ENCODE results near the gene NDUFS2. TPM values are rescaled to one million over a fixed set of nuclear protein-coding genes. Genes with fewer than 3 reads are reported as not detected.

NDUFS2 gene
- total and polyA plus RNA-seq, 8 donors, result 26.7 to 56.8 (median 31.1) TPM

DNA sequence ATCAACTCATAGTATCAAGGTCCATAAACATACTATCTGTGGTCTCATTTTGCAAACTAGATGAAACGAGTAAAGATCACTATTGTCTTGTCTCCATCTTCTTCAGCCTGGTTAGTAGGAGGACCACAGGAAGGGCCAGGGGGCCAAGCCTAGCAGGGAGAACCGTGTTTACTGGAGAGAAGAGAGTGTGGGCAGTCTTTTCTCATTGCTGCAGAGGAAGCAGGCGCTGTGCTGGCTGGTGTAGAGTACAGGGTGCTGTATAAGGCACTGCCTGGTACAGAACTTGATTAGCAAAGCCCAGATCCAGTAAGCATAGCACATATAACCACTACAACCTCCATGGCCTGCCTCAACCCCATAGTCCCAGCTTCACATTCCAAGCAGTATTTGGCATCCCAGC, 14.9 kb upstream of the NDUFS2 start:
- H3K4me1 ChIP-seq, result no peaks in the 10 kb centered on the region
- TF ChIP-seq, protein P1, sequence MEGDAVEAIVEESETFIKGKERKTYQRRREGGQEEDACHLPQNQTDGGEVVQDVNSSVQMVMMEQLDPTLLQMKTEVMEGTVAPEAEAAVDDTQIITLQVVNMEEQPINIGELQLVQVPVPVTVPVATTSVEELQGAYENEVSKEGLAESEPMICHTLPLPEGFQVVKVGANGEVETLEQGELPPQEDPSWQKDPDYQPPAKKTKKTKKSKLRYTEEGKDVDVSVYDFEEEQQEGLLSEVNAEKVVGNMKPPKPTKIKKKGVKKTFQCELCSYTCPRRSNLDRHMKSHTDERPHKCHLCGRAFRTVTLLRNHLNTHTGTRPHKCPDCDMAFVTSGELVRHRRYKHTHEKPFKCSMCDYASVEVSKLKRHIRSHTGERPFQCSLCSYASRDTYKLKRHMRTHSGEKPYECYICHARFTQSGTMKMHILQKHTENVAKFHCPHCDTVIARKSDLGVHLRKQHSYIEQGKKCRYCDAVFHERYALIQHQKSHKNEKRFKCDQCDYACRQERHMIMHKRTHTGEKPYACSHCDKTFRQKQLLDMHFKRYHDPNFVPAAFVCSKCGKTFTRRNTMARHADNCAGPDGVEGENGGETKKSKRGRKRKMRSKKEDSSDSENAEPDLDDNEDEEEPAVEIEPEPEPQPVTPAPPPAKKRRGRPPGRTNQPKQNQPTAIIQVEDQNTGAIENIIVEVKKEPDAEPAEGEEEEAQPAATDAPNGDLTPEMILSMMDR (IDR thresholded peaks at IDR 0.05), result no peak
- no peaks in the 10 kb centered on the region for H3K27me3 ChIP-seq
- H3K9me3 ChIP-seq, result no peaks in the 10 kb centered on the region
- H3K4me3 ChIP-seq, result no peak overlapping the region
- no peak overlapping the region for H3K27ac ChIP-seq
- intact Hi-C loops (cut with DNase I), result no loop called here
- DNase-seq (no peak), ATAC-seq (no peak), FAIRE-seq (no peak)
- H3K36me3 ChIP-seq, result no peaks in the 10 kb centered on the region
- WGBS, 2 donors, result 67 to 71% methylated on average over 3 of the region's 3 CpGs

DNA sequence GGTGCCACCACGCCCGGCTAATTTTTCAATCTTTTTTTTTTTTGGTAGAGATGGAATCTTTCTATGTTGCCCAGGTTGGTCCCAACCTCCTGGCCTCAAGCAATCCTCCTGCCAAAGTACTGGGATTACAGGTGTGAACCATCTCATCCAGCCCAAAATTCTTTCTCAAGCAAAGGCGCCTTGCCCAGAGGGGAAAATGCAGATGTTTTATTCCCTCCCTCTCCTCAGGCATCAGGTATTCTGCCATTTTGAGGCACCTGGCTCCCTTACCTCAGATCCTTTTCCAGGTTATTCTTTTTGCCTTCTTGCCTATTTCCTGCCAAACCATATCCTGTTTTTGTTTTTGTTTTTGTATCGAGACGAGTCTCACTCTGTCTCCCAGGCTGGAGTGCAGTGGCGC, 13.8 kb upstream of the NDUFS2 start:
- Histone ChIP-seq H3K36me3 (no peaks in the 10 kb centered on the region), H3K4me1 (no peaks in the 10 kb centered on the region), H3K27ac (no peak overlapping the region), H3K27me3 (no peaks in the 10 kb centered on the region), H3K4me3 (no peak overlapping the region), H3K9me3 (no peaks in the 10 kb centered on the region)
- DNase-seq, result no peak
- FAIRE-seq, result no peak
- intact Hi-C loops (cut with DNase I), result no loop called here
- TF ChIP-seq, protein P1 (IDR thresholded peaks at IDR 0.05), result no peak
- no peak for ATAC-seq
- WGBS, 2 donors, result 82 to 83% methylated on average over 6 of the region's 6 CpGs

DNA sequence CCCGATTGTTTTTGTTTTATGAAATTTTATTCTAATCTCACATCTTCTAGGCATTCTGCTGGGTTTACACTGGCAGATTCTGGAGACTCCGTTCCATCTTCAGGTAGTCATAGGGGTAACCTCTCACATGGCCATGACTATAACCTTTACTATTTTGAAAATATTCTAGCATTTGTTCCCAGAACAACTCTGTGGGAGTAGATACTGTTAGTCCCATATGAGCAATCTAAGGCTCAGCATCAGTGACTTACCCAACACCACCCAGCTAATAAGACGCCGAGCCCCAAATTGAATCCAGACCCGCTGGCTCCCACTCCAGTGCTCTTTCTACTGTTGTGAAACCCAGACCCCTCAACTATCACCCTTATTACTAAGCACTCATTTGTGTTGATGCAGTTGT, 13.1 kb upstream of the NDUFS2 start:
- 79 to 88% methylated on average over 5 of the region's 5 CpGs for WGBS, 2 donors
- Histone ChIP-seq H3K36me3 (no peaks in the 10 kb centered on the region), H3K27ac (no peak overlapping the region), H3K4me3 (no peak overlapping the region), H3K9me3 (no peaks in the 10 kb centered on the region), H3K4me1 (no peaks in the 10 kb centered on the region), H3K27me3 (no peaks in the 10 kb centered on the region)
- TF ChIP-seq, protein P1 (IDR thresholded peaks at IDR 0.05), result no peak
- DNase-seq (no peak), ATAC-seq (no peak), FAIRE-seq (no peak)
- intact Hi-C loops (cut with DNase I), result no loop called here

DNA sequence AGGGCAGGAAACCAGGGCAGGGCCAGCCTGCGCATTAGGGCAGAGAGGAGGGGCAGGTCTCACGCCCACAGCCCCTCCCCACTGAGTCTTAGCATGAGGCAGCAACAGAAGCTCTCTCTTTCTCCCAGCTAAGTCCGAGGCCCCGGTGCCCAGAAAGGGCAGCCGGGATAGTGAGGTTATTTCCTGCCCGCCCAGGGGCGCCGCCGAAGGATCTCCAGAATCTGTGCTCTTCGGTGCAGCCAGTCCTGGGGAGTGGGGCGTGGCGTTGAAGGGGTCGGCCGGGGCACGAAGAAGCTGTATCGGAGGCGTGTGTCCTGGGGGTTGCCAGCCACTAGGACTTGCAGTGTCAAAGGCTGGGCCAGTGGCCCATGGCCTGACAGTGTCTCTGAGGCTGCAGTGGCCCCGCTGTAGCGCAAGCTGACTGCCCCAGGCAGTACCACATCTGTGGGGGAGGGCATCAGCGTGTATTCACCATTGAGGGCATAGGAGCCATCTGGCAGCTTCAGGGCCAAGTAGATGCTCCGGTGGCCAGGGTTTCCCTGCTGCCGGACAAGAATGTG, 11.1 kb upstream of the NDUFS2 start:
- 41 to 48% methylated on average over 22 of the region's 22 CpGs for WGBS, 2 donors
- intact Hi-C loops (cut with DNase I), result loop anchor here in 2 of 3 donors (5.0 to 10.0 kb wide), 2 partner anchors 184 to 191 kb away; no protein-coding TSS in a partner anchor
- FAIRE-seq, result no peak
- Histone ChIP-seq H3K4me3 (no peak overlapping the region), H3K9me3 (no peaks in the 10 kb centered on the region), H3K4me1 (no peaks in the 10 kb centered on the region), H3K27ac (no peak overlapping the region), H3K36me3 (no peaks in the 10 kb centered on the region), H3K27me3 (no peaks in the 10 kb centered on the region)
- TF ChIP-seq, protein P1 (IDR thresholded peaks at IDR 0.05), result no peak
- no peak for DNase-seq
- no peak for ATAC-seq

DNA sequence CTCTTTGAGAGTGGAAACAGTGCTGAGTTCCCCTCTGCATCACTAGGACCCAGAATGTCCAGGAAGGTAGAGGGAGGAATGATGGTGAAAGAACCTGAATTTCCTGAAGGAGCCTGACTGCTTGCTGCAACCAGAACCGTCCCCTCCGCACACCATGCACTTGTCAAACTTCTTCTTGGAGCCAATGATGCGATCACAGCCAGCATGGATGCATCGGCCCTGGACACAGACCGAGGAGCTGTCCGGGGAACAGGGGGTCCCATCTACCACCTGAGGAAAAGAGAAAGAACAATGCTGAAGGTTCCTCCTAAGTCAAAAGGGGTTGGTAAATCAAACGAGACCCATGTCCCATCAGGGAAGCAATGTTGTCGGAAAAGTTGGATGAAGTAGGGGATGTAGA, 10.2 kb upstream of the NDUFS2 start:
- Histone ChIP-seq H3K27ac (no peak overlapping the region), H3K9me3 (no peaks in the 10 kb centered on the region), H3K4me3 (no peak overlapping the region), H3K36me3 (no peaks in the 10 kb centered on the region), H3K4me1 (no peaks in the 10 kb centered on the region), H3K27me3 (no peaks in the 10 kb centered on the region)
- ATAC-seq (no peak), DNase-seq (no peak), FAIRE-seq (no peak)
- 41 to 42% methylated on average over 8 of the region's 8 CpGs for WGBS, 2 donors
- intact Hi-C loops (cut with DNase I), result loop anchor here in 2 of 3 donors (5.0 to 10.0 kb wide), 2 partner anchors 183 to 190 kb away; no protein-coding TSS in a partner anchor
- TF ChIP-seq, protein P1 (IDR thresholded peaks at IDR 0.05), result no peak

Measured in pancreas (tissue), 10 donors.